ENCODE data around the gene NTNG1.

DNA sequence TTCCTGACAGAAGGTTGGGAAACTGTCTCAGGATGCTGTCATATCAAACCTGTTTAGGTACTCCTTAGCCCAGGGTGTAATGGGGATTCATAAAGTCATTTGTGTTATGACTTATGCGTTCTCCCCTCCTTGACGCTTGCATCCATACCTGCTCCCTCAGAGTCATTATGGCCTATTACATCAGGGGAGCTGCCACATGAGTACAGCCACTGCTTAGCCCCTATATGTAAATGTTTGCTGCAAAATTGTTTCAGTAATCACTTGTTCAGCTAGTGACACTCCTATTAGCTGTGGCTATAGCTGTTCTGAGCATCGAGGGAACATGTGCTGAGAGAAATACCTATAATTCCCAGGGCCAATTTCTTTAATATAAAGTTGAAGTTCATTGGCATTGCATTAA, 10.5 kb downstream of the NTNG1 start:
- TF ChIP-seq, protein P1, sequence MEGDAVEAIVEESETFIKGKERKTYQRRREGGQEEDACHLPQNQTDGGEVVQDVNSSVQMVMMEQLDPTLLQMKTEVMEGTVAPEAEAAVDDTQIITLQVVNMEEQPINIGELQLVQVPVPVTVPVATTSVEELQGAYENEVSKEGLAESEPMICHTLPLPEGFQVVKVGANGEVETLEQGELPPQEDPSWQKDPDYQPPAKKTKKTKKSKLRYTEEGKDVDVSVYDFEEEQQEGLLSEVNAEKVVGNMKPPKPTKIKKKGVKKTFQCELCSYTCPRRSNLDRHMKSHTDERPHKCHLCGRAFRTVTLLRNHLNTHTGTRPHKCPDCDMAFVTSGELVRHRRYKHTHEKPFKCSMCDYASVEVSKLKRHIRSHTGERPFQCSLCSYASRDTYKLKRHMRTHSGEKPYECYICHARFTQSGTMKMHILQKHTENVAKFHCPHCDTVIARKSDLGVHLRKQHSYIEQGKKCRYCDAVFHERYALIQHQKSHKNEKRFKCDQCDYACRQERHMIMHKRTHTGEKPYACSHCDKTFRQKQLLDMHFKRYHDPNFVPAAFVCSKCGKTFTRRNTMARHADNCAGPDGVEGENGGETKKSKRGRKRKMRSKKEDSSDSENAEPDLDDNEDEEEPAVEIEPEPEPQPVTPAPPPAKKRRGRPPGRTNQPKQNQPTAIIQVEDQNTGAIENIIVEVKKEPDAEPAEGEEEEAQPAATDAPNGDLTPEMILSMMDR (IDR thresholded peaks at IDR 0.05): no peak
- no peak for TF ChIP-seq POLR2A (IDR thresholded peaks at IDR 0.05)

Measured in esophagus squamous epithelium (tissue), 4 donors.